ENCODE data around the gene ARHGEF4. TPM values are rescaled to one million over a fixed set of nuclear protein-coding genes. Genes with fewer than 3 reads are reported as not detected.

ARHGEF4 gene
- total RNA-seq, 1 experiment from 2014 or later = 12.6 TPM

DNA sequence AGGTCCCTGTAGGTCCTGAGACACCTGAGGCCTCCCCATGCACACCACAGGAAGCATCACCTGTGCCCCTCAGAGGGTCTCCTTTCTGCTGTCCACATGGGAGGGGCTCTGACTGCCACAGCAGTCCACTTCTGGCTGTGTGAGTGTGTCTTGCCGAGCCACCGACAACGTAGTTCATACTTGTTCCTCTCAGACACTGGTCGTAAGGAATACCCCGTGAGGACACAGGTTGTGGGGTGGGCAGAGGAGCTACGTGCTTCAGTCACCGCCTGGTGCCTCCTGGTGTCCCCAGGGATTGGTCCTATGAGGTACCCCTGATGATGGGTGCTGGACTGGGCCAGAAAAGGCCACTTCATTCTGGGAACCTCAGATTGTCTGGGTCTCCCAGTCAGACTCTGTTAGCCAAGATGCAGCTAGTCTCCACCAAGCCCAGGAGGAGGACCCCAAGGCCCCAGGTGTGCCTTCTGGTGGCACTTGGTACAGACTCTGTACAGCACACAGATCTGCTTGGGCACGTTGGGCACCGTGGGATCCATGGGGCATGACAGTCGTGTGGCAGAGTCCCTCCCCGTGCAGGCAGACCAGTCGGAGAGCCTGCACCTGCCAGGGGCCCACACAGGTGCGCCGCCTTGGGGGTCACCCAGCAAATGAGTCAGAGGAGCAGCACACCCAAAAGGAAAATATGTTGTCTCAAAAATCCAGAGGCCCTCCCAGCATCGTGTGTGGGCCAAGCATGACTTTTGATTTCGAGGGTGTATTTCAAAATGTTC lies 2.5 kb downstream of the ARHGEF4 start:
- H3K9me3 Mint-ChIP-seq = no peaks in the 10 kb centered on the region; a peak in 1 of 5 replicates
- H3K36me3 Mint-ChIP-seq (ENCODE audit: insufficient read depth in 1 of 3, low read depth in 3 of 3) = no peaks in the 10 kb centered on the region
- Histone ChIP-seq H4K8ac (replicated peaks; ENCODE audit: insufficient read length, low read depth, low read length) (no peak overlapping the region), H3K27me3 (ENCODE audit: insufficient read depth, low read length) (peaks cover 4% of the 10 kb centered on the region; the same call in 1 of the 2 replicates), H4K91ac (ENCODE audit: insufficient read length, low read depth, low read length) (no peak overlapping the region), H3K56ac (ENCODE audit: insufficient read length, low read depth, low read length) (no peak overlapping the region), H3K4ac (ENCODE audit: low read depth, low read length) (no peak overlapping the region), H2BK15ac (ENCODE audit: low read depth, low read length) (no peak overlapping the region), H3K79me1 (ENCODE audit: insufficient read depth, low read depth, low read length, poor library complexity, severe bottlenecking) (no peaks in the 10 kb centered on the region), H4K20me1 (ENCODE audit: control insufficient read depth, insufficient read depth, insufficient read length) (no peaks in the 10 kb centered on the region), H2BK120ac (ENCODE audit: low read depth, low read length, poor library complexity, severe bottlenecking) (no peak overlapping the region), H2AFZ (ENCODE audit: low read length) (no peak overlapping the region), H3K9ac (ENCODE audit: extremely low read depth, insufficient read length, low read length) (no peak overlapping the region), H3K14ac (ENCODE audit: insufficient read depth, low read length) (no peak overlapping the region; the same call in 1 of the 2 replicates), H2BK20ac (ENCODE audit: low read depth, low read length, poor library complexity, severe bottlenecking) (no peak overlapping the region), H2BK12ac (ENCODE audit: insufficient read length, low read depth, low read length) (no peak overlapping the region), H3K4me1 (ENCODE audit: insufficient read depth, low read length) (no peaks in the 10 kb centered on the region), H3K23ac (ENCODE audit: insufficient read length, low read depth, low read length) (no peak overlapping the region), H3K4me2 (ENCODE audit: insufficient read depth, insufficient read length, low read length) (no peak overlapping the region), H2AK5ac (ENCODE audit: insufficient read length, low read length) (no peak overlapping the region), H2BK5ac (ENCODE audit: insufficient read length, low read length) (no peak overlapping the region), H3K79me2 (ENCODE audit: insufficient read depth, low read length) (no peaks in the 10 kb centered on the region), H3K9me3 (ENCODE audit: control insufficient read depth, low read depth, low read length) (no peaks in the 10 kb centered on the region), H3K23me2 (ENCODE audit: insufficient read length, low read depth, low read length, poor library complexity, severe bottlenecking) (peaks cover 11% of the 10 kb centered on the region), H4K5ac (ENCODE audit: insufficient read length, low read depth, low read length) (no peak overlapping the region), H3K18ac (ENCODE audit: insufficient read length, low read depth, low read length) (no peak overlapping the region), H3T11ph (ENCODE audit: low read length) (no peak overlapping the region), H3K27ac (ENCODE audit: insufficient read length, low read depth, low read length) (no peak overlapping the region)
- no peak for TF ChIP-seq CTCF (conservative IDR thresholded peaks at IDR 0.05)
- no peak overlapping the region for H3K27ac Mint-ChIP-seq
- no peak for DNase-seq
- peaks cover 14 to 28% of the 10 kb centered on the region in 2 experiments for H3K4me1 Mint-ChIP-seq
- no CpG with 5 or more reads among the region's 16 CpGs for WGBS (ENCODE audit: extremely low coverage, insufficient read length, low lambda C conversion rate)
- H3K4me3 Mint-ChIP-seq = no peak overlapping the region
- peaks cover 63% of the 10 kb centered on the region for H3K27me3 Mint-ChIP-seq (ENCODE audit: low read depth)
